ENCODE results near the gene TMEM219.

DNA sequence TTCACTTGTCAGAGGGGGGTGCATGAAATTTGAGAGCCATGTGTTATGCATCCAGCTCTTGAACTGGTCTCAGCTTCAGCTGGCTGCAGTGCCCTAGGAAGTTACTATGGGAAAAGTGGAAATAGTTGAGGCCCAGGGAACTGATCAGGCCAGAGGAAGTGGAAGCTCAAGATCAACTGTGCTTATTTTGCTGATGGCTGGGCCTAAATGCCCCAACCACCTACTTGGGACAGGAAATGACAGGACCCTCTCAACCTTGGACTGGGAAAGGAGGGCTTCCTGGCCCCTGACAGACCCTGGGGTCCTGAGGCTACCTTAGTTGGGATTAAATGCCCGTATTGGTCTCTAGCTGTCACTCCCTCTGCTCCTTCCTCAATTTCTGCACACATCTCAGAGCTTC lies 10.6 kb downstream of the TMEM219 start:
- TF ChIP-seq CTCF (IDR thresholded peaks at IDR 0.05; ENCODE audit: low read depth, low read length, missing input control) (no peak), JUND (IDR thresholded peaks at IDR 0.05) (no peak), SP1 (IDR thresholded peaks at IDR 0.05) (no peak), HNF4A (conservative IDR thresholded peaks at IDR 0.05) (no peak), TAF1 (conservative IDR thresholded peaks at IDR 0.05) (no peak), YY1 (IDR thresholded peaks at IDR 0.05) (no peak), EGR1 (IDR thresholded peaks at IDR 0.05; ENCODE audit: low read depth in 2 of 2) (no peak), RAD21 (IDR thresholded peaks at IDR 0.05) (no peak), FOXA2 (IDR thresholded peaks at IDR 0.05) (no peak)
- TF ChIP-seq, protein P1, sequence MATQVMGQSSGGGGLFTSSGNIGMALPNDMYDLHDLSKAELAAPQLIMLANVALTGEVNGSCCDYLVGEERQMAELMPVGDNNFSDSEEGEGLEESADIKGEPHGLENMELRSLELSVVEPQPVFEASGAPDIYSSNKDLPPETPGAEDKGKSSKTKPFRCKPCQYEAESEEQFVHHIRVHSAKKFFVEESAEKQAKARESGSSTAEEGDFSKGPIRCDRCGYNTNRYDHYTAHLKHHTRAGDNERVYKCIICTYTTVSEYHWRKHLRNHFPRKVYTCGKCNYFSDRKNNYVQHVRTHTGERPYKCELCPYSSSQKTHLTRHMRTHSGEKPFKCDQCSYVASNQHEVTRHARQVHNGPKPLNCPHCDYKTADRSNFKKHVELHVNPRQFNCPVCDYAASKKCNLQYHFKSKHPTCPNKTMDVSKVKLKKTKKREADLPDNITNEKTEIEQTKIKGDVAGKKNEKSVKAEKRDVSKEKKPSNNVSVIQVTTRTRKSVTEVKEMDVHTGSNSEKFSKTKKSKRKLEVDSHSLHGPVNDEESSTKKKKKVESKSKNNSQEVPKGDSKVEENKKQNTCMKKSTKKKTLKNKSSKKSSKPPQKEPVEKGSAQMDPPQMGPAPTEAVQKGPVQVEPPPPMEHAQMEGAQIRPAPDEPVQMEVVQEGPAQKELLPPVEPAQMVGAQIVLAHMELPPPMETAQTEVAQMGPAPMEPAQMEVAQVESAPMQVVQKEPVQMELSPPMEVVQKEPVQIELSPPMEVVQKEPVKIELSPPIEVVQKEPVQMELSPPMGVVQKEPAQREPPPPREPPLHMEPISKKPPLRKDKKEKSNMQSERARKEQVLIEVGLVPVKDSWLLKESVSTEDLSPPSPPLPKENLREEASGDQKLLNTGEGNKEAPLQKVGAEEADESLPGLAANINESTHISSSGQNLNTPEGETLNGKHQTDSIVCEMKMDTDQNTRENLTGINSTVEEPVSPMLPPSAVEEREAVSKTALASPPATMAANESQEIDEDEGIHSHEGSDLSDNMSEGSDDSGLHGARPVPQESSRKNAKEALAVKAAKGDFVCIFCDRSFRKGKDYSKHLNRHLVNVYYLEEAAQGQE (IDR thresholded peaks at IDR 0.05): no peak
